Hippocampal formation (tissue), 2 donors: ENCODE data around the gene CAD.

Experiments used
- DNase-seq, 2 donors: peaks; one replicate each; lab custom pipeline; 2025; lab: John Stamatoyannopoulos, UW

Gene CAD

GRCh38 chr2:27198627-27199026 is 18.5 kb upstream of the CAD start:
- DNase-seq = no peak

GRCh38 chr2:27199241-27199640 is 17.9 kb upstream of the CAD start:
- DNase-seq = no peak

GRCh38 chr2:27201675-27202074 is 15.5 kb upstream of the CAD start:
- no peak for DNase-seq

DNA sequence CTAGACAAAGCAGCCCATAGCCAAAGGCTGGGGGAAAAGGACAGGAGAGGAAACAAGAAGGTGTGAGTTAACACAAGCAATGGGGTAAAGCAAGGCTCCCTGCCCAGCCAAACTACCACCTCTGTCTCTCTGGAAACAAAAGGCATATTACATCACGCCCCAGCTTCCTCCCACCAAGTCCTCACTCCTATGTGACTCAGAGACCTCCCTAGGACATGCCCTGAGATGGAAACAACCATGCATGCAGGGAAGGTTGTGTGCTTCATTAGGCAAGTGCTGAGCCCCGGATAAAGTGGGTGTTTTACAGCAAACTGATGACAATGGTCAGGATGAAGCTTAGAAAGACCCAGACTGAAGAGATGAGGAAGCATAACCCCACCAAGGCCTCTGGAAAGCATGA is 14.3 kb upstream of the CAD start:
- DNase-seq = no peak

GRCh38 chr2:27203741-27204140 is 13.4 kb upstream of the CAD start:
- no peak for DNase-seq

GRCh38 chr2:27204566-27204965 is 12.6 kb upstream of the CAD start:
- DNase-seq = no peak

GRCh38 chr2:27205206-27205605 is 12.0 kb upstream of the CAD start:
- DNase-seq = no peak

- DNase-seq = no peak
These were observed 10.8 kb upstream of the CAD start for GRCh38 chr2:27206346-27206745.

- no peak for DNase-seq
These were observed 8.6 kb upstream of the CAD start for GRCh38 chr2:27208486-27209050.

DNA sequence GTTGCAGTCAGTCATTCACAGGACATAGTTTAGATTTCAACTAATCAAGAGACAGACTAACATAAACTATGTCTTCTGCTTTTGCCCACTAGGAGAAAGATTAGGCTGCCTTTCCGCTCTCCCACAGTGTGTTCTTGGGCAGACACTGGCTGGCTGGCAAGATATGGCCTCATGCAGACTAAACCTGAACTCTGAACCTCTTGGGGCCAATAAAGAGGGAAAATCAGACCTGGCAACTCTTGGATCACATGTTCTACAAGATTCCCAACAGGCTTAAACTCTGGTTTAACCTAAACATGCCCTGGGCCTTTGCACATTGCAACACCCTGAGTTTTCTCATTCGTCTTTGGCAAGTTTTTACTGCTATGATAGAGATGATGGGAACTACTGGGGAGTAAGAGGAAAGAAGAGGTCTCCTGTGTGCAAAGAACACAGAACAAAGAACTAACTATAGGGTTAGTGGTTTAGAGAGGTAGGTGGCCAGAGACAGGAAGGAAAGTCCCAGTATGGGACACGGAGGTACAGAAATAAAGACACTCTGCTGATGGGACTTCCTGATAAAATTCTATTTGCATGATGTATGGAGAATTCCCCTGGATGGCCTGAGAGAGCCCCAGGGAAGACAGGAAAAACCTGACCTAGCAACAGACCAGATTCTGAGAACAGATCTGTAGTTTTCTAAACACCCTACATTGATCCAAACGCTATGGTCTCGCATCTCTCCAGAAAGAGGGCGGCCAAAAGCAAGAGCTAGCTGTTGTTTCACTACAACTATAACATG is 7.4 kb upstream of the CAD start:
- DNase-seq = no peak

- DNase-seq = no peak
These were observed 5.8 kb upstream of the CAD start for GRCh38 chr2:27211241-27211942.

- DNase-seq = peak; percentile 88 to 94
These were observed 5.1 kb upstream of the CAD start, which contains the start of the genes ATRAID and SLC5A6 for GRCh38 chr2:27211943-27212625. Gene ATRAID (plus strand): TSS chr2:27212041. CDS start chr2:27212369, 328 bp downstream. Gene SLC5A6 (minus strand): TSS chr2:27212268. CDS start chr2:27207650, 4,618 bp downstream.

DNA sequence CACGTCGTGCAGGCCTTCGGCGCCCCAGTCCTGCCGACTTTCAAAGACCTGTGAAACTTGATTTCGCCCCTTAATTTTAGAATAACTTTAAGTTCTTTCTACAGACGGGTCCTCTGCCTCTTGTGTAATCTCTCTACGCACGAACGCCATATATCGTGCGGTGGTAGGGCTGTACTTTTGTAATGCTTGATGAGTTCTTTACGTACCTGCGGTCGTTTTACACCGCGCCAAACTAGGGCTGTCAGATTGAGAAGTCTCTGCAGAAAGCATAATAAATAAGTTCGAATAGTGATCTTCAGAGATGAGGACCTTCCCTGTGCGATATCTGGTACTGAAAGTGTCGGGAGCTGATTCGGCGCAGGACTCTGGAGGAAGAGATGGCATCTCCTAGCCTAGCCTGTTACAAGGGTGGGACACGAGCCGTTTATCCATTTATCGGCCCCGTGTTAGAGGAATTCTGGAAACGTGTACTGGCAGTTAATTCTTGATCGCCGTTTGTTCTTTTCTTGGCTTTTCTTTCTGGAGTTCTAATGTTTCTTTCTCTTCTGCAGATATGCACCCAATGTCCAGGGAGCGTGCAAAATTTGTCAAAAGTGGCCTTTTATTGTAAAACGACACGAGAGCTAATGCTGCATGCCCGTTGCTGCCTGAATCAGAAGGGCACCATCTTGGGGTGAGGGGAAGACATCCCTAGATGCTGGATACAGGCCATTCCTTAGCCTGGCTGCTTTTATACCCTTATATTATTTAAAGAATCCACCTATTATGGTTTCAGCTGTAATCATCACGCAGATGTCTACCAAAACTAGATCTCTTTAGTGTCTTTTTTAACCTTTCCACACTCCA is 4.3 kb upstream of the CAD start:
- no peak for DNase-seq

DNA sequence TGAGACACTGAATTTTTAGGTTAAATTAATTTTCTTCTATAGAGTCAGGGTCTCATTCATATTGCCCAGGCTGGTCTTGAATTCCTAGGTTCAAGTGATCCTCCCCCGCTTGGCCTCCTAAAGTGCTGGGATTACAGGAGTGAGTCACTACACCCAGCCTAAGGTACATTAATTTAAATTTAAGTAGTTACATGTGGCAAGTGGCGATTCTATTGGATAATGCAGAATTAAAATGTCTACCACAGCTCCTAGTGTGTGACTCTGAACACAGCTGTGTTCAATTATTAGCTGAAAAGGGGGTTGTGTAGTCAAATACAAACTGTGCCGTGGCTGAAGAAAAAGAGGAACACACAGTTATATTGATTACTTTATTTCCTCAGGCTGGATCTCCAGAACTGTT is 2.2 kb upstream of the CAD start:
- DNase-seq = no peak

- DNase-seq = no peak
These were observed 592 bp upstream of the CAD start for GRCh38 chr2:27216416-27217137.

- DNase-seq = no peak
These were observed 1.4 kb downstream of the CAD start for GRCh38 chr2:27218614-27219013.

- no peak for DNase-seq
These were observed 1.9 kb downstream of the CAD start for GRCh38 chr2:27219091-27219490.

GRCh38 chr2:27220091-27220490 is 2.9 kb downstream of the CAD start:
- no peak for DNase-seq

GRCh38 chr2:27221166-27221565 is 4.0 kb downstream of the CAD start:
- DNase-seq = no peak

DNA sequence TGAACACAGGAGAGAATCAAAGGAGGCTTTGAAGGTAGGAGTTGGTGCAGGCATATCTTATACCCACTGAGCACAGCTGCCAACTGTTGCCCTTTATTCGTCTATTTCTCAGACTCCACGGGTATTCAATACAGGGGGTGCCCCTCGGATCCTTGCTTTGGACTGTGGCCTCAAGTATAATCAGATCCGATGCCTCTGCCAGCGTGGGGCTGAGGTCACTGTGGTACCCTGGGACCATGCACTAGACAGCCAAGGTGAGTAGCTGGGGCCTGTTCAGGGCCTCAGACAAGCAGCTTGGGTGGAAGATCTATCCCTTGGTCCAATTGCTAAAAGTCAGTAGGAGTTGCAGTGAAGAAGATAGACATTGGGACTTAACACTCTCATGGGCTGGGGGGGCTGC is 5.2 kb downstream of the CAD start:
- no peak for DNase-seq

- no peak for DNase-seq
These were observed 6.2 kb downstream of the CAD start for GRCh38 chr2:27223416-27223815.
